Measurements from ENCODE around the gene TIAL1.

GRCh38 chr10:119539359-119539825 is 57.4 kb downstream of the TIAL1 start:
- TF ChIP-seq CTCF (conservative IDR thresholded peaks at IDR 0.05 in 1 of 2, IDR thresholded peaks at IDR 0.05 in 1 of 2; ENCODE audit: low read depth in 1 of 2, low read length in 2 of 2) (no peak), EZH2 (IDR thresholded peaks at IDR 0.05; ENCODE audit: low read length, missing control alignments) (no peak)

Measured in fibroblast of lung (primary cell).